OCI-LY1 (cell line): ENCODE measurements around the gene ARHGDIA.

Experiments
- CTCF ChIP-seq: fragments of 200-600 bp; sonication (generic), shearing (Covaris generic); IDR thresholded peaks from 2 replicates; pipeline ENCODE4 v1.5.1; 2017; ENCODE audit warnings: mild to moderate bottlenecking, antibody characterized with exemption, low read length, moderate library complexity, mixed read lengths
- EZH2 ChIP-seq: fragments of 200-600 bp; sonication (generic), shearing (Covaris generic); IDR thresholded peaks from 2 replicates; pipeline ENCODE4 v1.8.0; 2017; ENCODE audit warnings: borderline replicate concordance, mixed run types, mild to moderate bottlenecking, antibody characterized with exemption, low read length, moderate library complexity, mixed read lengths

DNA sequence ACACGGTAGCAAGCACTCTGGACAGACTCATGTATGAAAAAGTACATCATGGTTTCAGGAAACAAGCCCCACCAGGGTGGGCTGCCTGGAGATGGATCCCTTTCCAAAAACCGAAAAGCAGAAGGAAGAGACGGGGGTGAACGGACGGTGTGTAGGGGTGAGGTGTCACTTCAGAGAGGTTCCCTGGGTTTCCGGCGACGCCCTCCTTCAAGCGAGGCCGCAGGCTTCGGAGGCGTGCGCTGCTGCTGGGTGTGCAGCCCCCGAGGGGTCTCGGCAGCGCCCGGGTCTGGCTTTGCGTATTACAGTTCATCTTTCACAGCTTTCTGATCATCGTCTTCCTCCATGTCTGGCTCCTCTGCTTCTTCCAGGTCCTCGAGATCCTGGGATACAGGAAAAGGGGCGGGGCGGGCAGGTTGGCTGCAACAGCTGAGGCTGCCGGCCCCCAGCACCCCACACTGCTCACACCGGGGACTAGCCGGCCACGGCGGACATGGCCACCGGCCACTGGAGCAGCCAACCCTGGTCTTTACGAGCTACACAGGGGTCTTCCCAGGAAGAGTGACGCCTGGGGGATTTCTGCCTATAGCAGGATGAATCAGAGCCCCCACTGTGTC lies 27.3 kb downstream of the ARHGDIA start:
- TF ChIP-seq CTCF = no peak
- TF ChIP-seq EZH2 = no peak
